ENCODE measurements around the gene OR1F1. TPM values are rescaled to one million over a fixed set of nuclear protein-coding genes. Genes with fewer than 3 reads are reported as not detected.

The OR1F1 gene
- total and polyA plus RNA-seq, 9 of the 15 experiments (the other 6 are each of a cell fraction or from before 2014, with no cell fraction given), result 0.15 to 0.61 (median 0.35) TPM; not detected in 3

DNA sequence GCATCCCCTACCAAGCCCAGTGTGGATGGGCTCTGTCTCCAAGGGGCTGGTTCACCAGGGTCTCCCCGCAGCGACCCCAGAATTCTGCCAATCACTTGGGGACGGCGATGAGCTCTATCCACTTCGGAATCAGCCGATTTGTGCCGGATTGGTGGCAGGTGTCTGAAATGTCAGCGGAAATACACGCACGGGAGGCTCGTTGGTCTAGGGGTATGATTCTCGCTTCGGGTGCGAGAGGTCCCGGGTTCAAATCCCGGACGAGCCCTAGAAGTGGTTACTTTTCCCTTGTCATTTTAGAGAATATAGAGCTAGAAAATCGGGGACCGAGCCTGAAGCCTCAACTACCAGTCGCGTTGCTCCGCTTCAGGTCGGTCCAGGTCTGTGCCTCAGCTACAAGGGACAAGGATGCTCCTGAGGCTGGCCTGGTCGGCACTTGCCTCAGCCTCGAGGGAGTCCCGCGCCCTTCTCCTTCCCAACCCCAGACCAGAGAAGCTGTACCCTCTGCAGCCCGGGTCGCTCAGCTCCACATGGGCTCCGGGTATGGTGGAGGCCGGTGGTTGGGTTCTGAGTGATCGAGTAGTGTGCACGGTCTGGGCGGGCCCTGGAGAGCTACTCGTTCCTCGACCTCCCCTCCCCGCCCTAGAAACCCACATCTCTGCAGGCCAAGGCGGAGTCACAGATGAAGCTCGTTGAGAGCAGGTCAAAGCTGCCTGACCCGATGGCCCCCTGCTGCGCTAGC, 16.0 kb upstream of the OR1F1 start (continued):
- TF ChIP-seq BRF2 (IDR thresholded peaks at IDR 0.05; ENCODE audit: borderline replicate concordance, insufficient read depth, insufficient read length) (no peak), ZEB2 (IDR thresholded peaks at IDR 0.05) (0 out of 2 replicates have a peak, but pooled peaks have one; percentile 38), ZNF146 (CRISPR knock-in tag; IDR thresholded peaks at IDR 0.05; ENCODE audit: unreplicated experiment) (no peak), MTA2 (IDR thresholded peaks at IDR 0.05; ENCODE audit: low read depth) (no peak), ZSCAN29 (IDR thresholded peaks at IDR 0.05) (peak; percentile 9; the same call in 1 of the 2 replicates), ZKSCAN8 (CRISPR knock-in tag; IDR thresholded peaks at IDR 0.05) (no peak), ZNF41 (CRISPR knock-in tag; conservative IDR thresholded peaks at IDR 0.05) (no peak), BHLHE40 (IDR thresholded peaks at IDR 0.05; ENCODE audit: low read length) (peak; percentile 58), NFIX (CRISPR knock-in tag; IDR thresholded peaks at IDR 0.05; ENCODE audit: low read depth) (no peak), SP2 (IDR thresholded peaks at IDR 0.05; ENCODE audit: extremely low read depth, low read depth, low read length, poor library complexity, severe bottlenecking) (no peak), FOXO4 (CRISPR knock-in tag; IDR thresholded peaks at IDR 0.05) (no peak), BRCA1 (IDR thresholded peaks at IDR 0.05) (no peak), BRCA1 (CRISPR knock-in tag; IDR thresholded peaks at IDR 0.05) (no peak), GATAD2B (IDR thresholded peaks at IDR 0.05; ENCODE audit: borderline replicate concordance) (no peak), ZBTB40 (IDR thresholded peaks at IDR 0.05) (peak; percentile 56), ZBTB40 (CRISPR knock-in tag; IDR thresholded peaks at IDR 0.05) (no peak), ZKSCAN3 (CRISPR knock-in tag; IDR thresholded peaks at IDR 0.05) (no peak), SRSF1 (IDR thresholded peaks at IDR 0.05; ENCODE audit: low read depth, low read length) (no peak), BACH1 (tag; IDR thresholded peaks at IDR 0.05) (no peak)
